HFFc6 (cell line): ENCODE measurements around the gene ZBTB8OS. TPM values are rescaled to one million over a fixed set of nuclear protein-coding genes. Genes with fewer than 3 reads are reported as not detected.

ENCODE experiments used
- DNase-seq: peaks from one replicate; pipeline ENCODE4 v3.0.0-alpha.2; 2018
- H3K27ac Mint-ChIP-seq: 2 replicates; pipeline ENCODE4 v1.8.0; 2020; ENCODE audit warnings: mild to moderate bottlenecking, mixed read lengths
- H3K27me3 Mint-ChIP-seq: 2 replicates; pipeline ENCODE4 v1.8.0; 2021; ENCODE audit warnings: mild to moderate bottlenecking, moderate library complexity, mixed read lengths; ENCODE audit not compliant: insufficient read depth
- H3K36me3 Mint-ChIP-seq: 2 replicates; pipeline ENCODE4 v1.8.0; 2021; ENCODE audit warnings: low read depth, mixed read lengths
- H3K4me1 Mint-ChIP-seq: 2 replicates; pipeline ENCODE4 v1.8.0; 2020; ENCODE audit warnings: low read depth, mixed read lengths
- H3K4me3 Mint-ChIP-seq: 2 replicates; pipeline ENCODE4 v1.8.0; 2020; ENCODE audit warnings: mild to moderate bottlenecking, moderate library complexity, mixed read lengths
- H3K9me3 Mint-ChIP-seq: 2 replicates; pipeline ENCODE4 v1.8.0; 2020; ENCODE audit warnings: mild to moderate bottlenecking, mixed read lengths
- total RNA-seq, 6 experiments: library from RNA; stranded (reverse); fragmentation: NEBNext Ultra II Directional; extraction: Animal tissue kit (Norgen Biotek cat#: 25700); gene quantifications; 2 replicates in 1 of 6; 3 replicates in 5 of 6; pipeline ENCODE4 v1.2.3, GENCODE V29; 2021
- TF ChIP-seq, protein P1 (sequence below): fragments of 200-600 bp; sonication (generic); IDR thresholded peaks from 2 replicates; pipeline ENCODE4 v1.5.0; 2021; ENCODE audit warnings: antibody characterized with exemption, mild to moderate bottlenecking

Gene ZBTB8OS
- total RNA-seq, 6 experiments from 2014 or later: 44.9 to 52.7 (median 47.4) TPM

DNA sequence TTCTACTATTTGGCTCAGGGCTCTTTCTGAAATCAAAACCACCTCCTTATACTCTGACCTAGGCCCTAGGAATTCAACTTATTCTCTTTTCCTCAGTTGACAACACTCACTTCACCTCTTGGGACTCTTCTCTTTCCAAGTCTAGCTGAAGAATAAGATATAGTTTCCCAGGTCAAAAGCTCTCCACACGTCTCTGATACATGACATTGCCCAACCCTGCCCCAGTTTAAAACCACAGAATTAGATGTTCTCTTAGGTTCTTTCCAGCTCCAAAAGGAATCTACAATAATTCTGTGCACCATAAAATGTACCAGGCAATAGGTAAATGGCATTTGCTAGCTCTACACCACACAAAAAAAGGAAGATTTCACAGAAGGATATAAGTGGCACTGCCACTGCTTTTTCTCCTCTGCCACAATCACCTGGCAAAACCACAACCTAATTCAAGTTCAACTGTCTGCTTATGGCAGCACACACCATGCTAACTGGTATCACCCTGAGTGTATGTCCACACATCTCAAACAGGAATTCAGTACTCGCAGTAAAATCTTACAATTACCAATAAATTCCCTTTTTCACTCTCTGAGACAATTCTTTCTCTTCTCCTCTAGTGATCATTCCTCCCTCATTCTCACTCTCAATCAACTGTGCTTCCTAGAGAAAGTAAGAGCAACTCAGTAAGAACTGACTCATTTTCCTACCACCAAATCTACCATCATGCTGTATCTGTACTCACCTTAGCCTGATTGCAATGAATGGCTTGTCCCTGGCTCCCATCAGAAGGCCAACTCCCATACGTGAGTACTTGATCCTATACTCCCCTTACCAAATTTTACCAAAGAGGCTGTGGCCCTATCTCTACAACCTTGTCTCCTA, 27.3 kb downstream of the ZBTB8OS start:
- TF ChIP-seq, protein P1, sequence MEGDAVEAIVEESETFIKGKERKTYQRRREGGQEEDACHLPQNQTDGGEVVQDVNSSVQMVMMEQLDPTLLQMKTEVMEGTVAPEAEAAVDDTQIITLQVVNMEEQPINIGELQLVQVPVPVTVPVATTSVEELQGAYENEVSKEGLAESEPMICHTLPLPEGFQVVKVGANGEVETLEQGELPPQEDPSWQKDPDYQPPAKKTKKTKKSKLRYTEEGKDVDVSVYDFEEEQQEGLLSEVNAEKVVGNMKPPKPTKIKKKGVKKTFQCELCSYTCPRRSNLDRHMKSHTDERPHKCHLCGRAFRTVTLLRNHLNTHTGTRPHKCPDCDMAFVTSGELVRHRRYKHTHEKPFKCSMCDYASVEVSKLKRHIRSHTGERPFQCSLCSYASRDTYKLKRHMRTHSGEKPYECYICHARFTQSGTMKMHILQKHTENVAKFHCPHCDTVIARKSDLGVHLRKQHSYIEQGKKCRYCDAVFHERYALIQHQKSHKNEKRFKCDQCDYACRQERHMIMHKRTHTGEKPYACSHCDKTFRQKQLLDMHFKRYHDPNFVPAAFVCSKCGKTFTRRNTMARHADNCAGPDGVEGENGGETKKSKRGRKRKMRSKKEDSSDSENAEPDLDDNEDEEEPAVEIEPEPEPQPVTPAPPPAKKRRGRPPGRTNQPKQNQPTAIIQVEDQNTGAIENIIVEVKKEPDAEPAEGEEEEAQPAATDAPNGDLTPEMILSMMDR: no peak
- DNase-seq: no peak
- H3K9me3 Mint-ChIP-seq: no peaks in the 10 kb centered on the region
- H3K4me1 Mint-ChIP-seq: no peaks in the 10 kb centered on the region
- H3K27ac Mint-ChIP-seq: no peak overlapping the region
- H3K36me3 Mint-ChIP-seq: peaks cover 11% of the 10 kb centered on the region
- no peaks in the 10 kb centered on the region; the same call in 1 of the 2 replicates for H3K27me3 Mint-ChIP-seq
- H3K4me3 Mint-ChIP-seq: no peak overlapping the region

DNA sequence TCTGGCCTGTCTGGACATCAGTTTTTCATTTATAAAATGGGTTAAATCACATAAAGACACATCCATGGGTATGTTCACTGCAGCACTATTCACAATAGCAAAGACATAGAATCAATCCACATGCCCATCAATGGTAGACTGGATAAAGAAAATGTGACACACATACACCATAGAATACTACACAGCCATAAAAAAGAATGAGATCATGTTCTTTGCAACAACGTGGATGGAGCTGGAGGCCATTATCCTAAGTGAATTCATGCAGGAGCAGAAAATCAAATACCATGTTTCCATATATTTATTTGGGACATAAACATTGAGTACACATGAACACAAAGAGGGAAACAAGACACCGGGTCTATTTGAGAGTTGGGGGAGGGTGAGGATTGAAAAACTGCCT, 28.1 kb downstream of the ZBTB8OS start:
- Mint-ChIP-seq H3K4me1 (no peaks in the 10 kb centered on the region), H3K9me3 (no peaks in the 10 kb centered on the region), H3K27me3 (no peaks in the 10 kb centered on the region; the same call in 1 of the 2 replicates), H3K4me3 (no peak overlapping the region), H3K27ac (no peak overlapping the region), H3K36me3 (peaks cover 5% of the 10 kb centered on the region)
- TF ChIP-seq, protein P1: no peak
- no peak for DNase-seq

DNA sequence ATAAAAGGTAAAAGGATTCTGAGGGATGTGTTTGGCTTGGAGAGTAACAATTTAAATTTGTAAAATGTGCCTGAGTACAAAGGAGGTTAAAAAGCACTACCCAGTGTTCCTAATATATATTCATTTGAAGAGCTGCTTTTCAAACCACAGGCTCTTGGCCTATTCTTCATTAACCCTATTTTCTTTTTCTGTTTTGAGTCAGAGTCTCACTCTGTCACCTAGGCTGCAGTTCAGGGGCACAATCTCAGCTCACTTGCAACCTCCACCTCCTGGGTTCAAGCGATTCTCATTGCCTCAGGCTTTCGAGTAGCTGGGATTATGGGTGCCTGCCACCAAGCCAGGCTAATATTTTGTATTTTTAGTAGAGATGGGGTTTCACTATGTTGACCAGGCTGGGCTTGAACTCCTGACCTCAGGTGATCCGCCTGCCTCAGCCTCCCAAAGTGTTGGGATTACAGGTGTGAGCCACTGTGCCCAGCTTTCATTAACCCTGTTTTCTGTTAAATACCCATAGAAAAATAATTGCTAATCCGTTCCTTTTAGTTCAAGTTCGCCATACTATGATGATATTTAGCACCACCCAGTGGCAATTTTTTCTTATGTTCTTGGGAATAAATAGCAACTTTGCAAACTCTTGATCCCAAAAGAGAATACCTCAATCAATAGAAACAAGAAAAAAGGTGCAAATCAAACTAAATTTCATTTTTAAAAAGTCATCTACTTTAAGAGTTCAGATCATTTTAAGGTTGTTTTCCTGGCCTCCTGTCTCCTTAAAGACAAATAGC, 30.5 kb downstream of the ZBTB8OS start:
- Mint-ChIP-seq H3K4me1 (no peaks in the 10 kb centered on the region), H3K27me3 (no peaks in the 10 kb centered on the region; the same call in 1 of the 2 replicates), H3K27ac (no peak overlapping the region; the same call in 1 of the 2 replicates), H3K36me3 (peaks cover 4% of the 10 kb centered on the region; the same call in 1 of the 2 replicates), H3K9me3 (no peaks in the 10 kb centered on the region), H3K4me3 (no peak overlapping the region)
- TF ChIP-seq, protein P1: peak; percentile 69
- peak; percentile 17 for DNase-seq

DNA sequence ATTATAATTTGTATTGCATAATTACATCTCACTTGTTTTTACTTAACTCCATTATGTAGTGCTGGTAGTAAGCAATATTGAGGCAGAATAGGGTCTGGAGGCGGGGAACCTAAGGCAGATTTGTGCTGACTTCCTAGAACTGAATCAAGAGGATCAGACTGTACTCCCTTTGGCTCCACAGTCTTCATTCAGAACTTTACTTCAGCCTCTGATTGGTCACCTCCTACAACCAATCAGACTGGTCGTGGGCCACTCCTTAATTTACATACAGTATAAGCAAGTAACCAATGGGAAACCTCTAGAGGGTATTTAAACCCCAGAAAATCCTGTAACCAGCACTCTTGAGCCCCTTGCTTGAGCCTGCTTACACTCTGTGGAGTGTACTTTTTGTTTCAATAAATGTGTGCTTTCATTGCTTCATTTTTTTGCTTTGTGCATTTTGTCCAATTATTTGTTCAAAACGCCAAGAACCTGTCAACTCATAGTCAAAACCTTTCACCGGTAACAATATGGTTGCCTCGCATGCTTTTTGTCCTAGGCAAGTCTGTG, 31.6 kb downstream of the ZBTB8OS start:
- H3K36me3 Mint-ChIP-seq: peaks cover 4% of the 10 kb centered on the region; the same call in 1 of the 2 replicates
- no peaks in the 10 kb centered on the region for H3K4me1 Mint-ChIP-seq
- TF ChIP-seq, protein P1: no peak
- H3K9me3 Mint-ChIP-seq: no peaks in the 10 kb centered on the region
- no peak for DNase-seq
- H3K27me3 Mint-ChIP-seq: no peaks in the 10 kb centered on the region; the same call in 1 of the 2 replicates
- H3K27ac Mint-ChIP-seq: no peak overlapping the region
- no peak overlapping the region for H3K4me3 Mint-ChIP-seq

DNA sequence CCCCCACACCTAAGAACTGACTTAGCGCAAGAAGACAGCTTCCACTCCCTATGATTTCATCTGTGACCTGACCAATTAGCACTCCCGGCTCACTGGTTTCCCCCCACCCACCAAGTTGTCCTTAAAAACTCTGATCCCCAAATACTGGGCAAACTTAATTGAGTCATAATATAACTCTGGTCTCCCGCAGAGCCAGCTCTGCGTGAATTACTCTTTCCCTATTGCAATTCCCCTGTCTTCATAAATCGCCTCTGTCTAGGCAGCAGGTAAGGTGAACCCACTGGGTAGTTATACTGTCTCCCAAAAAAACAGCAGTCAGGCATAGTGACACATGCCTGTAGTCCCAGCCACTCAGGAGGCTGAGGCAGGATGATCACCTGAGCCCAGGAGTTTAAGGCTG, 36.9 kb downstream of the ZBTB8OS start:
- H3K4me3 Mint-ChIP-seq: no peak overlapping the region
- H3K36me3 Mint-ChIP-seq: 0 out of 2 replicates have a peak, but pooled peaks cover 4% of the 10 kb centered on the region
- H3K9me3 Mint-ChIP-seq: no peaks in the 10 kb centered on the region
- H3K27me3 Mint-ChIP-seq: no peaks in the 10 kb centered on the region
- no peak for DNase-seq
- no peak overlapping the region for H3K27ac Mint-ChIP-seq
- TF ChIP-seq, protein P1: no peak
- H3K4me1 Mint-ChIP-seq: peaks cover 8% of the 10 kb centered on the region
